GM12878 (cell line): ENCODE results near the gene HNRNPA1. TPM values are rescaled to one million over a fixed set of nuclear protein-coding genes. Genes with fewer than 3 reads are reported as not detected.

Experiments used
- BCL11A ChIP-seq: IDR thresholded peaks from 2 replicates; pipeline ENCODE4 v1.6.1; 2011; ENCODE audit warnings: low read depth, low read length
- BHLHE40 ChIP-seq, 2 experiments: fragments of 450-650 bp in 1 of 2; IDR thresholded peaks; 2 replicates each; pipeline ENCODE4 v1.6.1; 2011 to 2017; ENCODE audit warnings: low read depth in 2 of 2, borderline replicate concordance in 1 of 2, improper control_type of control experiment in 1 of 2, low read length in 1 of 2, mild to moderate bottlenecking in 1 of 2
- BRCA1 ChIP-seq: IDR thresholded peaks from 2 replicates; pipeline ENCODE4 v1.6.1; 2011; ENCODE audit warnings: low read depth, low read length, improper control_type of control experiment
- CHD2 ChIP-seq: IDR thresholded peaks from 2 replicates; pipeline ENCODE4 v1.6.1; 2011; ENCODE audit warnings: low read depth, low read length, improper control_type of control experiment, borderline replicate concordance
- CREB1 ChIP-seq: IDR thresholded peaks from 2 replicates; pipeline ENCODE4 v1.6.1; 2012; ENCODE audit warnings: low read depth, mild to moderate bottlenecking, inconsistent platforms
- ESRRA ChIP-seq: IDR thresholded peaks from 2 replicates; pipeline ENCODE4 v1.6.1; 2012; ENCODE audit warnings: mild to moderate bottlenecking, low read length, improper control_type of control experiment
- FOS ChIP-seq: IDR thresholded peaks from 3 replicates; pipeline ENCODE4 v1.6.1; 2011; ENCODE audit warnings: borderline replicate concordance; ENCODE audit not compliant: insufficient read length; ENCODE audit errors: extremely low read depth
- KAT2A ChIP-seq: conservative IDR thresholded peaks from 2 replicates; pipeline ENCODE4 v1.6.1; 2011; ENCODE audit warnings: low read depth, low read length; ENCODE audit not compliant: control insufficient read depth
- MEF2B ChIP-seq: fragments of 450-650 bp; IDR thresholded peaks from 2 replicates; pipeline ENCODE4 v1.6.1; 2018; ENCODE audit warnings: mild to moderate bottlenecking, moderate library complexity; ENCODE audit not compliant: partially characterized antibody, poor library complexity, severe bottlenecking
- NBN ChIP-seq: fragments of 450-650 bp; IDR thresholded peaks from 2 replicates; pipeline ENCODE4 v1.6.1; 2016
- NFXL1 ChIP-seq: fragments of 450-650 bp; IDR thresholded peaks from 2 replicates; pipeline ENCODE4 v1.6.1; 2017; ENCODE audit warnings: antibody characterized with exemption, mild to moderate bottlenecking, borderline replicate concordance
- RAD21 ChIP-seq: IDR thresholded peaks from 2 replicates; pipeline ENCODE4 v1.6.1; 2011; ENCODE audit warnings: mild to moderate bottlenecking, low read depth, low read length, moderate library complexity; ENCODE audit not compliant: insufficient read depth
- RFX5 ChIP-seq: IDR thresholded peaks from 2 replicates; pipeline ENCODE4 v1.6.1; 2011; ENCODE audit warnings: low read depth, low read length, improper control_type of control experiment
- SREBF2 ChIP-seq: IDR thresholded peaks from 2 replicates; pipeline ENCODE4 v1.6.1; 2012; ENCODE audit warnings: mild to moderate bottlenecking, low read length
- STAT1 ChIP-seq: fragments of 450-650 bp; conservative IDR thresholded peaks from 2 replicates; pipeline ENCODE4 v1.6.1; 2014; ENCODE audit warnings: antibody characterized with exemption, mild to moderate bottlenecking
- TCF7 ChIP-seq: IDR thresholded peaks from 2 replicates; pipeline ENCODE4 v1.6.1; 2014; ENCODE audit warnings: antibody characterized with exemption, borderline replicate concordance
- ZNF207 ChIP-seq: fragments of 450-650 bp; IDR thresholded peaks from 2 replicates; pipeline ENCODE4 v1.6.1; 2014; ENCODE audit warnings: antibody characterized with exemption, mild to moderate bottlenecking, borderline replicate concordance
- ZSCAN29 ChIP-seq: fragments of 450-650 bp; IDR thresholded peaks from 2 replicates; pipeline ENCODE4 v1.6.1; 2017; ENCODE audit warnings: mild to moderate bottlenecking, moderate library complexity
- polyA plus RNA-seq, 11 experiments: library from polyadenylated mRNA; depleted of rRNA in 4 of 11; unstranded in 6 of 11; stranded (reverse) in 5 of 11; fragments of >200 nt; fragmentation: Nextera tagmentation in 4 of 11; fragmentation: Illumina TruSeq in 1 of 11; extraction: Ambion mirVana in 4 of 11; extraction: Trizol in 1 of 11; gene quantifications; 1 replicate in 1 of 11; 2 replicates in 10 of 11; pipeline versions ENCODE4 v1.2.1 to v1.2.3, GENCODE V29; 2011 to 2016; ENCODE audit warnings: inconsistent platforms in 2 of 11, missing spikeins in 2 of 11, low read depth in 1 of 11
- total RNA-seq, 4 experiments: library from RNA; depleted of rRNA in 3 of 4; stranded (reverse); fragments of >200 nt in 3 of 4; fragmentation: Illumina TruSeq in 1 of 4; extraction: Trizol in 1 of 4; gene quantifications; 2 replicates each; pipeline versions ENCODE4 v1.2.1 to v1.2.3, GENCODE V29; 2013 to 2021
- TF ChIP-seq, protein P1 (sequence below): IDR thresholded peaks from 2 replicates; pipeline ENCODE4 v1.6.1; 2012; ENCODE audit warnings: improper control_type of control experiment, low read depth, low read length; ENCODE audit not compliant: insufficient replicate concordance
- TF ChIP-seq, protein P2 (sequence below): IDR thresholded peaks from 2 replicates; pipeline ENCODE4 v1.6.1; 2012; ENCODE audit warnings: low read length, inconsistent platforms

HNRNPA1 gene
- total and polyA plus RNA-seq, 10 of the 15 experiments (the other 5 are each of a cell fraction or from before 2014, with no cell fraction given): 630 to 2,342 (median 1,407) TPM

DNA sequence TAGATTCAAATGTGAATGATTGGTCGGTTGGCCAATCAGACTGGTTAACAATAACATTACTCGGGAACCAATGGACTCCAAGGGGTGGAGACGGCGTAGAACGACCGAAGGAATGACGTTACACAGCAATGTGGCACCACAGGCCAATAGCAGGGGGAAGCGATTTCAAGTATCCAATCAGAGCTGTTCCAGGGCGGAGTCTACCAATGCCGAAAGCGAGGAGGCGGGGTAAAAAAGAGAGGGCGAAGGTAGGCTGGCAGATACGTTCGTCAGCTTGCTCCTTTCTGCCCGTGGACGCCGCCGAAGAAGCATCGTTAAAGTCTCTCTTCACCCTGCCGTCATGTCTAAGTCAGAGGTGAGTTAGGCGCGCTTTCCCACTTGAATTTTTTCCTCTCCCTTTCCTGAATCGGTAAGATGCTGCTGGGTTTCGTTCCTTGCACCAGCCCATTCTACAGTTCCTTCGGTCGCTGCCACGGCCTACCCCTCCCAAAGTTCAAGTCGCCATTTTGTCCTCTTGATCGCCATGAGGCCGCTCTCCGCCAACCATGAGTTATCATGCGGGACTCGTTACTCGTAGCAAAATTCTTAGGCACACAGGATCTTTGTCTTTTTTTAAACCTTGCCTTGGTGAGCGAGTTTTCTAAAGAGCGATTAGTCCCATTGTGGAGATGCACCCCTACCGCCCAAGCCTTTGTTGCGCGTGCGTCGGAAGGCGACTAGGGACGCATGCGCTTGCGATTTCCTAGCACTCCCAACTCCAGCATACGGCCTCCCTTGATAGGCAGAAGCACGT is at the start of gene HNRNPA1 (continued):
- TF ChIP-seq RFX5: peak; percentile 90
- no peak for TF ChIP-seq BCL11A
- no peak for TF ChIP-seq MEF2B
- peak; percentile 97 for TF ChIP-seq CREB1
- no peak for TF ChIP-seq ESRRA
- peak; percentile 91; the same call in 1 of the 2 replicates for TF ChIP-seq NBN
- no peak for TF ChIP-seq NFXL1
- peak; percentile 99 for TF ChIP-seq FOS
- no peak for TF ChIP-seq BHLHE40 (IDR thresholded peaks at IDR 0.05; ENCODE audit: borderline replicate concordance in 1 of 2, low read depth in 2 of 2, low read length in 1 of 2)
- TF ChIP-seq ZNF207: peak; percentile 91
- no peak for TF ChIP-seq KAT2A
- peak; percentile 96 for TF ChIP-seq CHD2
- no peak for TF ChIP-seq SREBF2
- TF ChIP-seq, protein P1, sequence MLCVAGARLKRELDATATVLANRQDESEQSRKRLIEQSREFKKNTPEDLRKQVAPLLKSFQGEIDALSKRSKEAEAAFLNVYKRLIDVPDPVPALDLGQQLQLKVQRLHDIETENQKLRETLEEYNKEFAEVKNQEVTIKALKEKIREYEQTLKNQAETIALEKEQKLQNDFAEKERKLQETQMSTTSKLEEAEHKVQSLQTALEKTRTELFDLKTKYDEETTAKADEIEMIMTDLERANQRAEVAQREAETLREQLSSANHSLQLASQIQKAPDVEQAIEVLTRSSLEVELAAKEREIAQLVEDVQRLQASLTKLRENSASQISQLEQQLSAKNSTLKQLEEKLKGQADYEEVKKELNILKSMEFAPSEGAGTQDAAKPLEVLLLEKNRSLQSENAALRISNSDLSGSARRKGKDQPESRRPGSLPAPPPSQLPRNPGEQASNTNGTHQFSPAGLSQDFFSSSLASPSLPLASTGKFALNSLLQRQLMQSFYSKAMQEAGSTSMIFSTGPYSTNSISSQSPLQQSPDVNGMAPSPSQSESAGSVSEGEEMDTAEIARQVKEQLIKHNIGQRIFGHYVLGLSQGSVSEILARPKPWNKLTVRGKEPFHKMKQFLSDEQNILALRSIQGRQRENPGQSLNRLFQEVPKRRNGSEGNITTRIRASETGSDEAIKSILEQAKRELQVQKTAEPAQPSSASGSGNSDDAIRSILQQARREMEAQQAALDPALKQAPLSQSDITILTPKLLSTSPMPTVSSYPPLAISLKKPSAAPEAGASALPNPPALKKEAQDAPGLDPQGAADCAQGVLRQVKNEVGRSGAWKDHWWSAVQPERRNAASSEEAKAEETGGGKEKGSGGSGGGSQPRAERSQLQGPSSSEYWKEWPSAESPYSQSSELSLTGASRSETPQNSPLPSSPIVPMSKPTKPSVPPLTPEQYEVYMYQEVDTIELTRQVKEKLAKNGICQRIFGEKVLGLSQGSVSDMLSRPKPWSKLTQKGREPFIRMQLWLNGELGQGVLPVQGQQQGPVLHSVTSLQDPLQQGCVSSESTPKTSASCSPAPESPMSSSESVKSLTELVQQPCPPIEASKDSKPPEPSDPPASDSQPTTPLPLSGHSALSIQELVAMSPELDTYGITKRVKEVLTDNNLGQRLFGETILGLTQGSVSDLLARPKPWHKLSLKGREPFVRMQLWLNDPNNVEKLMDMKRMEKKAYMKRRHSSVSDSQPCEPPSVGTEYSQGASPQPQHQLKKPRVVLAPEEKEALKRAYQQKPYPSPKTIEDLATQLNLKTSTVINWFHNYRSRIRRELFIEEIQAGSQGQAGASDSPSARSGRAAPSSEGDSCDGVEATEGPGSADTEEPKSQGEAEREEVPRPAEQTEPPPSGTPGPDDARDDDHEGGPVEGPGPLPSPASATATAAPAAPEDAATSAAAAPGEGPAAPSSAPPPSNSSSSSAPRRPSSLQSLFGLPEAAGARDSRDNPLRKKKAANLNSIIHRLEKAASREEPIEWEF: no peak
- TF ChIP-seq BRCA1: no peak
- TF ChIP-seq, protein P2, sequence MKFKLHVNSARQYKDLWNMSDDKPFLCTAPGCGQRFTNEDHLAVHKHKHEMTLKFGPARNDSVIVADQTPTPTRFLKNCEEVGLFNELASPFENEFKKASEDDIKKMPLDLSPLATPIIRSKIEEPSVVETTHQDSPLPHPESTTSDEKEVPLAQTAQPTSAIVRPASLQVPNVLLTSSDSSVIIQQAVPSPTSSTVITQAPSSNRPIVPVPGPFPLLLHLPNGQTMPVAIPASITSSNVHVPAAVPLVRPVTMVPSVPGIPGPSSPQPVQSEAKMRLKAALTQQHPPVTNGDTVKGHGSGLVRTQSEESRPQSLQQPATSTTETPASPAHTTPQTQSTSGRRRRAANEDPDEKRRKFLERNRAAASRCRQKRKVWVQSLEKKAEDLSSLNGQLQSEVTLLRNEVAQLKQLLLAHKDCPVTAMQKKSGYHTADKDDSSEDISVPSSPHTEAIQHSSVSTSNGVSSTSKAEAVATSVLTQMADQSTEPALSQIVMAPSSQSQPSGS: no peak; the same call in 1 of the 2 replicates
- 0 out of 2 replicates have a peak, but pooled peaks have one; percentile 36 for TF ChIP-seq STAT1
- TF ChIP-seq RAD21: no peak
- TF ChIP-seq ZSCAN29: no peak
- no peak for TF ChIP-seq TCF7
